CD4-positive, alpha-beta T cell treated with Interleukin-4 for 4 hours (primary cell): Measurements from ENCODE around the gene FTCD.

Source experiments
- DNase-seq: peaks from one replicate; pipeline ENCODE4 v3.0.0-alpha.2; 2020

Gene FTCD

DNA sequence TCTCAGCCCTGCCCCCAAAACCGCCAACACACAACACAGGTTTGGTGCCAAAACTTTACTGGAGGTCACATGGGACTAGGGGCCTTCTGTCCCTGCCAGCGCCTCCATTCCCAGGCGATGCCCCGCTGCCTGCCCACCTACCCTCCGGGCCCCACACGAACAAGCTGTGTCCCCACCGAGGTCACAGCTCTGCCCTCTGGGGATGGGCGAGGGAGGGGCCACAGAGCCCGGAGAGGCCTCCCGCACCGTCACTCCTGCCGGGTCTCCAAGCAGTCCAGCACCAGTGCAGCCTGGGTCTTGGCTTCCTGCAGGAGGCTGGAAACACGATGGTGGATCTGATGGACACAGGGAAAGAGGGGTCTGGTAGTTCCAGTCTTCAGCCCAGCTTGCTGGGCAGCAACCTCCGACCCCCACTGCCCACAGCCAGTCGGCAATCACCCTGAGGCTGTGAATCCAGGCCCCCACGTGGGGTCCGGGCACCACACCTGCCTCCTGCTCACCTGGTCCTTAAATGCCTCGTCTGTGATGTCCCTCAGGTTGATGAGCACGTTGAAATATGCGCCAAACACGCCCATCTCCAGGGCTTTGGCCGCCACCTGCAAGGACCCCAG lies 18.5 kb downstream of the FTCD start:
- no peak for DNase-seq

DNA sequence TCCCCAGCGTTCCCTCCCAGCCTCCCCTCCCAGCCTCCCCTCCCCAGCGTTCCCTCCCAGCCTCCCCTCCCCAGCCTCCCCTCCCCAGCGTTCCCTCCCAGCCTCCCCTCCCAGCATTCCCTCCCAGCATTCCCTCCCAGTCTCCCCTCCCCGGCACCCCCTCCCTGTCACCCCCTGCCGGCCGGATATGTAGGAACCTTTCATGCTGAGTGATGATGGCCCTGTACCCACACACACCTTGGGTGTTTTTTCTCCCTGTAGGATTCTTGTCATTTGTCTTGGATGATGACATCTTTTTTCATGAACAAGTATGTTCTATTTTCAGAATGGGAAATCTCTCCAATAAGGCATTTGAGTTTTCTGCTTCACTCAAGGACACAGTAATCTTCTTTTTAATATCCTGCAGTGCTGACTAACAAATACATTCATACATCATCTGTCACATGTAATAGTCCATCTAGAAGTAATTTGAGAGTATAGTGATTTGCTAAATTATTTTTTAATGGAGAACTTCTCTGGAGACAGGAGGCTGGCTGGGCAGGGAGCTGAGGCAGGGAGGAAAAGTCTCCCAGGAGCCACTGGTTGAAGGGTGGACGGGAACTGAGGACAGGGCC lies 19.5 kb downstream of the FTCD start:
- DNase-seq, result no peak

DNA sequence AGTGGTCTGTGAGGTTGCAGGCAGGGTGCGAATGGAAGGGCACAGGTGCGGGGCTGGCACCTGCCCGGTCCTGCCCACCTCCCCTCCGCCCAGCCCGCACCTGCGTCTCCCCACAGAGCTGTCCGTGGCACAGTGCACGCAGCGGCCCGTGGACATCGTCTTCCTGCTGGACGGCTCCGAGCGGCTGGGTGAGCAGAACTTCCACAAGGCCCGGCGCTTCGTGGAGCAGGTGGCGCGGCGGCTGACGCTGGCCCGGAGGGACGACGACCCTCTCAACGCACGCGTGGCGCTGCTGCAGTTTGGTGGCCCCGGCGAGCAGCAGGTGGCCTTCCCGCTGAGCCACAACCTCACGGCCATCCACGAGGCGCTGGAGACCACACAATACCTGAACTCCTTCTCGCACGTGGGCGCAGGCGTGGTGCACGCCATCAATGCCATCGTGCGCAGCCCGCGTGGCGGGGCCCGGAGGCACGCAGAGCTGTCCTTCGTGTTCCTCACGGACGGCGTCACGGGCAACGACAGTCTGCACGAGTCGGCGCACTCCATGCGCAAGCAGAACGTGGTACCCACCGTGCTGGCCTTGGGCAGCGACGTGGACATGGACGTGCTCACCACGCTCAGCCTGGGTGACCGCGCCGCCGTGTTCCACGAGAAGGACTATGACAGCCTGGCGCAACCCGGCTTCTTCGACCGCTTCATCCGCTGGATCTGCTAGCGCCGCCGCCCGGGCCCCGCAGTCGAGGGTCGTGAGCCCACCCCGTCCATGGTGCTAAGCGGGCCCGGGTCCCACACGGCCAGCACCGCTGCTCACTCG lies 23.3 kb downstream of the FTCD start:
- no peak for DNase-seq

DNA sequence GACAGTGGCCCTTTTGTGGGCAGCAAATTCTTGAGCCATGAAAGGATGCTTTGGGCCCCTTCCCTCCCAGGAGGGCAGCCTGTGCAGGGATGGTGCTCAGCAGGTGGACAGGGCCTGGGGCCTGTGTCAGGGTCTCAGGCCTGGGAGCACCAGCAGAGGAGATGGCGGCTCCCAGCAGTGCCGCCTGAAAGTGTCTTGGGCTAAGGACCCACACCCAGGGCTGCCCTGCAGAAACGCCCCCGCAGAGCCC lies 23.9 kb downstream of the FTCD start:
- DNase-seq, result no peak

DNA sequence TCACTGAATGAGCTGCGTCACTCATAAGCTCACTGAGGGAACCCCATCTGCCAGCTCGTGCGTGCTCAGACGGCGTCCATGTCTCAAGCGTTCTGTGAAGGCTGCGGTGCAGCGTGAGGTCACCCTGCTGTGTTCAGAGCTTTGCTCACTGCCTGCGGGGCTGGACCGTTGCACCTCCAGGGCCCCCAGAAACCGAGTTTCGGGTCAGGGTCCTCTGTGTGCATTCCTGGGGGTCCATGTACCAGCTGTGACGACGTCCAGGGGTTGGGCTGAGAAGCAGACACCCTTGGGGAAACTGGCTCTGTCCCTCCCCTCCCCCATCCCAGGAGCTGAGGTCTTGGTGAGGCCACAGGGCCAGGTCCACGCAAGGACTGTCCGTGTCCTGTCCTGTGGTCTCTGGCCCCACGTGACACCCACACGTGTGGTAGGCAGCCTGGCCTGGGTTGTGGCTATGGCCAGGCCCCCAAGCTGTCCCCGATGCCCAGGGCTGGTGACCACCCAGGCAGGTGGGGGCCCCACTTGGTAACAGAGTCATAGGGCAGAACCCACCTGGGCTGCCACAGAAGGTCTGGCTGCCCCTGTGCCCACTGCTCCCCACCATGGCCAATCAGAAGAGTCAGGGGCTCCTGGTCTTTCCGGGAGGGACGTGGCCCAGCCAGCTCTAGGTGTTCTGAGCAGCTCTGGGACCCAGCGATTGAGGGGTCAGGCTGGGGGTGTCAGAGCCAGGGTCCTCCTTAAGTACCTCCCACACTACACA lies 24.4 kb downstream of the FTCD start:
- DNase-seq, result no peak

DNA sequence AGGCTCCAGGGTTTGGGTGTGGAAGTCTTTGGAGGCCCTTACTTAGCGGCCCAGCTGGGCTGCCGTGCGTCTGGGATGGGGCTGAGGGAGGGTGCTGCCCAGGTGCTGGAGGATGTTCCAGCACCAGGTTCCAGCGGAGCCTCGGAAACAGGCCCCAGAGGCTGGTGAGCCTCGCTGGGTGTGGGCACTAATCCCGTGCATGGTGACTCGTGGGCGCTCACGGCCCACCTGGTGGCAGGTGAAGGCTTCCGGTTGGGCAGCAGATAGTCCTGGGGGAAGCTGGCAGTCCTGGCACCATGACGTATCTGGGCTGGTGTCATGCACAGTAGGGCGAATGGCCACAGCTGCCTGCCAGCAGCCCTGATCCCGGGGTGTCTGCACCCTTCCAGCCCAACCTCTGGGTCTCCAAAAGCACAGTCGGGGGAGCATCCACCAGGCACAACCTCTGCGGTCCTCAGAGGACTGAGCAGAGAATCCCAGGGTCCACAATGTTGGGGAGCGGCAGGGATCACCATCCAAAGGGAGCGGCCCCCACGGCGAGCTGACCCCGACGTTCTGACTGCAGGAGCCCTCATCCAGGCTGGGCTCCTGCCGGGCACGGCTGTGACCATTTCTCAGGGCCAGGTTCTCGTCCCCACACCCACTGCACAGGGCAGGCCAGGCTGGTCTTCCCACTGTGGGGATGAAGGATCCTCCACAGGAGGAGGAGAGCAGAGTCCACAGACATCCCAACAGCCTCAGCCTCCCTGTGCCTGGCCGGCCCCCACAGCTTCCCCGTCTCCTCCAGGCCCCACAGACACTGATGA lies 25.3 kb downstream of the FTCD start:
- DNase-seq, result no peak

DNA sequence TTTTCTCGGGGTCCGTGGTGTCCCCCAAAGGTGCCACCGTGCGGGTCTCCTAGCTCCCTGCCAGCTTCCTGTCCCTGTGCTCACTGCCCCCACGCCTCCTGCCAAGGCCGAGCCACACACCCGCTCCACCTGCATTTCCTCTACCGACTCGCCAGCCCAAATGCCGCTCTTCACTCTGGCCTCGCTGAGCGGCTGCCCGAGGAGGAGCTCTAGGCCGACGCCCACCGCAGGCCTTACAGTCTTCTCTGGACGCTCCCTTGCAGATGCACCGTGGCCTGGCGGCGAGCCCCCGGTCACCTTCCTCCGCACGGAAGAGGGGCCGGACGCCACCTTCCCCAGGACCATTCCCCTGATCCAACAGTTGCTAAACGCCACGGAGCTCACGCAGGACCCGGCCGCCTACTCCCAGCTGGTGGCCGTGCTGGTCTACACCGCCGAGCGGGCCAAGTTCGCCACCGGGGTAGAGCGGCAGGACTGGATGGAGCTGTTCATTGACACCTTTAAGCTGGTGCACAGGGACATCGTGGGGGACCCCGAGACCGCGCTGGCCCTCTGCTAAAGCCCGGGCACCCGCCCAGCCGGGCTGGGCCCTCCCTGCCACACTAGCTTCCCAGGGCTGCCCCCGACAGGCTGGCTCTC lies 26.3 kb downstream of the FTCD start:
- DNase-seq, result no peak

DNA sequence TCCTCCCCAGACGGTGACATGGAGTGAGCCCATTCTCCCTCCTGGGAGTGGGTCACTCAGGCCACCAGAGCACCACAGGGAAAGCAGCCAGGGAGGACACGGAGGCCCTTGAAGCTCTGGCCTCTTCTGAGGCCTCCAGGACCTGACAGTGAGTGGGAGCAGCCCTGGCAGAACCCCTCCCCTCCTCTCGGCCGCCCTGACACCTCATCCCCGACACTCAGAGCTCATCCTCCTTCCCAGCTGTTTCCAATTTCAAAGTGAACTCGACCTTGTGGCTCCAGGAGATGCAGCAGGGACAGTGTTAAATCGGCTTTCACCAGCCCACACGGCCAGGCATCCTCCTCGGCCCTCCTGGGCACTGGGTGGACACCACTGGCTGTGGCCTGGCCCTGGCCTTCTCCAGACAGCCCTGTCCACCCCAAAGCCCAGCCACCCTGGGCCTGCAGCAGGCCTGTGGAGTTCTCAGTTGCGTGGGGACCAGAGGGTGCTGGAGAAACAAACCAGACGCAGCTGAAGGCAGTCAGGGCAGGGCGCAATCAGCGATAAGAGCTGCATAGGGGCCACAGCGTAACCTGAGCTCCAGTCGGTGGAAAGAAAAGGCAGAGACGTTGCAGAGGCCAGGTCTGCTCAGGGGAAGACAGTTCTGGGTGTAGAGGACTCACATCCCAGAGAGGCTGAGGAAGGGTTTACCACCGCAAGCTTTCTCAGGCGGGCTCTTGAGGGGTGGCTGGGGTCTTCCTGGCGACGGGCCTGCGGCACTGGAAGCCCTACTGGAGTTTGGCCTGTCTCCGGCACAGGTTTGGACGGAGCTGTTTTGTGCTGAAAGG lies 27.1 kb downstream of the FTCD start:
- no peak for DNase-seq

DNA sequence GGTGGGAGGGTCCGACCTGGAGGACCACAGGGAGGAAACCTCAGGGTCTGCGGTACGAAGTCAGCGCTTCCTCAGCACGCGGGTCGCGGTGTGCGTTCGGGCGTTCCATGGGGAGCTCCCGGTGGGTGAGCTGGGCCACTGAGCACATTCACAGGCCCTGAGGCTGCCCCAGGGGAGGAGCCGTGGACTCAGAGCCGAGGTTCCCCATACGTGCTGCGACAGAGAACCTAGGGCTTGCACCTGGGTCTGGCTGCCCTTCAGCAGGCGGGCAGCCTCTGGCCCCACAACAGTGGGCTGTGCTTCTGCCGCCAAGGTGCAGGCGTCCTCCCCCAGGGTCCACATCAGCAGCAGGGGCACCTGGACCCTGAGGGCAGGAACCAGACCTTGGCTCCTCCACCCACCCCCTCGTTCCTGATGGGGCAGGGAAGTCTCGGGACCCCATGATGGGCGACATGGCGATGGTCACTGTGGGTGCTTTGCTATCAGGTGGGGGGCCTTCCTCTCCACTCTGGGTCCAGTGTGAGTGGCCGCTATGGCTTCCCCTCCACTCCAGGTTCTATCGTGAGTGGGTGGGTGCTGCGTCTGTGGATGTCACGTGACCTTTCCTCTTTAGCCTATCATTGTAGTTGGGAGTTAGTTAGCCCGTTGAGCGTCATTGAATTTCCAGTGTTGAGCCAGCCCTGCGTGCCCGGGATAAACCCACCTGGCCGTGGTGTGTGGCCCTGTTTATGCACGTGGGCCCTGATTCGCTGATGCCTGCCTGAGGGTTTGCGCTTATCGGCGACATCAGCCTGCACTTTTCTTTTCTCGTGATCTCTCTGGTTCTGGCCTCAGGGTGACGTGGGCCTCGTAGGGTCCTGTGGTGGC lies 27.9 kb downstream of the FTCD start:
- no peak for DNase-seq

DNA sequence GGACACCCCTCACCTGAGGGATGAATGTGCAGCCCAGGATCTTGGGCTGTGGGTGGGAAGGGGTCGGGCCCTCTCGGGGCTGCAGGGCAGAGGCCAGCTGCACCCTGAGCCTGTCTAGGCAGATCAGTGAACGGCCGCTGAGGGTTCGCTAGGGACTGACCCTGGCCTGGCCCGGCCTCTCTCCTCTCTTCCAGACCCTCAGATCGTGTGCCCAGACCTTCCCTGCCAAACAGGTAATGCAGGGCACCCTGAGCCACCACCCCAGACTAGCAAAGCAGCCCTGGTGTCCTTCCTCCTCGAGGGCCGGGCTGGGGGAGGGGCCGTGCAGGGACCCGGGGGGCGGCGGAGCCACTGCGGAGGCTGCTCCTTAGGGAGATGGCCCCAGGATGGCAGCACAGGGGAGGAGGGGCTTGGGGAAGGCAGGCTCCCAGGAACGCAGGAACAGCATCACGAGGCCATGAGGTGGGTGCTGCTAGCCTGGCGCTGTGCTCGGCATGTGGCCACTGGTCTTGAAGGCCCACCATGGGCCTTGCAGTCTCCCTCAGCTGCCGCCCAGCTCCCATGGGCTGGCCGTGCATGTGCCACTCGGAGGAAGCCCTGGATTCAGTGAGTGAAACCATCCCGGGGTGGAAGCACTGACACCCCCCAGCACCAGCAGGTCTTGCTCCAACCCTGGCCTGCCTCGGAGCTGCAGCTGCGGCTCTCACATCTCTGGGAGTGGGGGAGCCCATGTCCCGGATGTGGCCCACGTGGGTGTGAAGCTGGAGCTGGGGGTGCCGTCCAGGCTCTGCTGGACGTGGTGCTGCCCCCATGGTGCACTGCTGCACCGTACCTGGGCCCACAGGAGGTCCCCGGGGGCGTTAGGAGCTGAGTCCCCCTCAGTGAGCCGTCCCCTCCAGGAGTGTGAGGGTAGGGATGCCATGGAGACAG lies 28.8 kb downstream of the FTCD start:
- DNase-seq, result no peak

DNA sequence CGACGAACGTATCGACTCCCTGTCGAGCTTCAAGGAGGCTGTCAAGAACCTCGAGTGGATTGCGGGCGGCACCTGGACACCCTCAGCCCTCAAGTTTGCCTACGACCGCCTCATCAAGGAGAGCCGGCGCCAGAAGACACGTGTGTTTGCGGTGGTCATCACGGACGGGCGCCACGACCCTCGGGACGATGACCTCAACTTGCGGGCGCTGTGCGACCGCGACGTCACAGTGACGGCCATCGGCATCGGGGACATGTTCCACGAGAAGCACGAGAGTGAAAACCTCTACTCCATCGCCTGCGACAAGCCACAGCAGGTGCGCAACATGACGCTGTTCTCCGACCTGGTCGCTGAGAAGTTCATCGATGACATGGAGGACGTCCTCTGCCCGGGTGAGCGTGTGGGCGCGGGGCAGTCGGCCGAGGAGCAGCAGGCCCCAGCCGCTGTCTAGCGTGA lies 29.5 kb downstream of the FTCD start:
- no peak for DNase-seq

DNA sequence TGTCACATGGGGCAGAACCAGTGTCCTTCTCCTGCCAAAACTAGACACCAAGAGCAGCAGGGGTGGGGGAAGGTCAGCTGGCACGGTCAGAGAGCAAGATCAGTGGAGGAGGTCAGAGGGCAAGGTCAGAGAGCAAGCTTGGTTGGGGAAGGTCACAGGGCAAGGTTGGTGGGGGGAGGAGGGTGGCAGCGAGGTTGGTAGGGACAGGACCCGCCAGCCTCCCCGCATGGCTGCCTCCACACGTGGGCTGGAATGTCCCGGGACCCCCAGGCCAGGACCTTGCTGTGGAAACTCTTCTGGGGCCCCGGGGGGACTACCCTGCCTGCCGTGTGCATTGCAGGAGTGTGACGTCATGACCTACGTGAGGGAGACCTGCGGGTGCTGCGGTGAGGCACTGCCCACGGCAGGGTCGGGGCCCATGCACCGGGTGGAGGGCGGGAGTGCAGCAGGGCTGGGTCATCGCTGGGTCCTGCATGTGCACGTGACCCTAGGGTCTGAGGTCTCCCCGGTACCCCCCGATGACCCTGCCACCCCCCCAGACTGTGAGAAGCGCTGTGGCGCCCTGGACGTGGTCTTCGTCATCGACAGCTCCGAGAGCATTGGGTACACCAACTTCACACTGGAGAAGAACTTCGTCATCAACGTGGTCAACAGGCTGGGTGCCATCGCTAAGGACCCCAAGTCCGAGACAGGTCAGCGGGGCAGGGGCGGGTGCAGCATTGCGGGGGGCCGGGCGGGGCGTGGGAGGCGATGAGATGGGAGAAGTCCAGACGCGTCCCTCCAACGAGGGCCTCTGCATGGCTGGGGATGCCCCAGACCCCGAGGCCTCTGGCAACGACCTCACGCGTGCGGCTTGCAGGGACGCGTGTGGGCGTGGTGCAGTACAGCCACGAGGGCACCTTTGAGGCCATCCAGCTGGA lies 30.2 kb downstream of the FTCD start:
- DNase-seq, result no peak

DNA sequence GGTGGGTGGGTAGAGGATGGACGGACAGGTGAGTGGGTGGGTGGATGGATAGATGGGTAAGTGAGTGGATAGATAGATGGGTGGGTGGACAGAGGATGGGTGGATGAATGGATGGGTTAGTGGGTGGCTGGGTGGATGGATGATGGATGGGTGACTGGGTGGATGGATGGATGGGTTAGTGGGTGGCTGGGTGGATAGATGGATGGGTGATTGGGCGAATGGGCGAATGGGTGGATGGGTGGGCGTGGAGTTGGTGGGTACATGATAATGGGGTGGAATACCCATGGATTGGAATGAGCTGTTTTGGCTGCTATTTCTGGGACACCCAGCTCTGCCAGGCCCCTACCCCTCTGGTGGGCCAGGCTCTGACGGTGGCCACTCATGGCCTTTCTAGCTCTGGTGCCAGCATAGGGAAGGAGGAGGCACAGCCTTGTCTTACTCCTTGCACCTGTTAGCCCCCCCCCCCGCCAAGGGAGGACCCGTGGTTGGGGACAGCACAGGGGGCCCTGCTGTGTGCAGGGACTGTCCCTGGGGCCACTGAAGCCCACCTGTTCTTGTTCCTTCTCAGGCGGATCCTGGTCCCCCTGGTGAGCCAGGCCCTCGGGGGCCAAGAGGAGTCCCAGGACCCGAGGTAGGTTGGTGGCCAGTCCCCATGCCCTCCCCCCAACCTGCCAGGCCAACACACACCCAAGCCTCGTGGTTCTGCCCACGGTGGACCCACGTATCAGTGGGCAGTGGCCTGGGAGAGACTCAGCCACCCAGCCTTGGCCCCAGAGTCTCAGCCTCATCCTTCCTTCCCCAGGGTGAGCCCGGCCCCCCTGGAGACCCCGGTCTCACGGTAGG lies 31.1 kb downstream of the FTCD start:
- DNase-seq, result no peak

DNA sequence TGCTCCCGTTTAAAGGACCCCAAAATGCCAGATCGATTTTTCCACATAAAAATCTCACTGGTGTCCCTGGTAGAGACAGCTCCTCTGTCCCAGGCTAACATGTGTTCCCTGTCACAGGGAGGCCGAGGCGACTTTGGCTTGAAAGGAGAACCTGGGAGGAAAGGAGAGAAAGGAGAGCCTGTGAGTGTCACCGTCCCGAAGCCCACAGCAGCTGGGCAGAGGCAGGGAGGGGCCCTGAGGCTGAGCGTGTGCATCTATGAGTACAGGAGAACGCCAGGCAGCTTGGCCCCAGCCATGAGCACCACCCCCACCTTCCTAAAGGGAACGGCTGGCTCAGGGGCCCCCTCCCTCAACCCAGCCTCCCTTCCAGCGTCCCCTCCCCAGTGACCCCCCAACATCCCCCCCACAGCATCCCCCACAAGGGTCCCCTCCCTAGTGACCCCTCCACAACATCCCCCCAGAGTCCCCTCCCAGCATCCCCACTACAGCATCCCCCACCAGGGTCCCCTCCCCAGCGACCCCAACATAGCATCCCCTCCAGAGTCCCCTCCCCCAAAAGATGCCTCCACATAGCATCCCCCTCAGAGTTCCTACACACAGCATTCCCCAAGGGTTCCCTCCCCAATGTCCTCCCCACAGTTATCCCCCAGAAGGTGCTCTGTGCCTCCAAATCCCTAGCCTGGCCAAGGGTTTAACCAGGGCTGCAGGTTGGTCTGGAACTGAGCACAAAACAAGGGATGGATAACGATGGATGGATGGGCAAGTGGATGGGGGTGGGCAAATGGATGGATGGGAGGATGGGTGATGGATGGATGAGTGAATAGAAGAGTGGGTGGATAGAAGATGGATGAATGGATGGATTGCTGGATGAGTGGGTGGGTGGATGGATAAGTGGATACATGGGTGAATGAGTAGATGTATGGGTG lies 32.4 kb downstream of the FTCD start:
- no peak for DNase-seq

DNA sequence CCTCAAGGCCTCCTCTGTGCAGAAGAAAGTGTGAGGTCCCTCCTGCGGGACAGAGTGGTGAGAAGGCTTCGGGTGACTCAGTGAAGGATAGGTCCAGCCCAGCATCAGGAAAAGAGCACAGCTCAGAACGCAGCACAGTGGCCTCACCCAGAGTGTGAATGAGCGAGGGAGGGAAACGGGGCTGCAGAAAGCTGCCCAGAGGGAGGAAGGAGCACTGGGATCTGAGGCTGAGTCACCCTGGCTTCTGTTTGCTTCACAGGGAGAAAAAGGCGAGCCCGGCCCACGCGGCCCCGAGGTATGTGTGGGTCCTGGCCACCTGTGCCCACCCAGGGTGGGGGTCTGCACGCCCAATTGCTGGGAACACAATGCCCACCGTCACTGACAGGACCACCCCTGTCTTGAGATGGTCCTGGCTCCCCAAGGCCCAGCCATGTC lies 33.1 kb downstream of the FTCD start:
- DNase-seq, result no peak
